RPMI7951 (cell line): Measurements from ENCODE around the gene ATG7. TPM values are rescaled to one million over a fixed set of nuclear protein-coding genes. Genes with fewer than 3 reads are reported as not detected.
"Not testable (repeated sequence)": the region's sequence is repeated elsewhere in the genome, so short reads cannot be mapped to it uniquely, and the experiment has no call there.

Experiments used
- DNase-seq: peaks from one replicate; pipeline ENCODE4 v3.0.0-alpha.2; 2012; ENCODE audit warnings: low read depth
- total RNA-seq: library from RNA; depleted of rRNA; stranded (reverse); fragments of >200 nt; shearing (Covaris generic); gene quantifications from 2 replicates; pipeline ENCODE4 v1.2.3, GENCODE V29; 2014

ATG7 gene
- total RNA-seq, 1 experiment from 2014 or later = 103 TPM

GRCh38 chr3:11424277-11424676, 152.1 kb downstream of the ATG7 start:
- no peak for DNase-seq

DNA sequence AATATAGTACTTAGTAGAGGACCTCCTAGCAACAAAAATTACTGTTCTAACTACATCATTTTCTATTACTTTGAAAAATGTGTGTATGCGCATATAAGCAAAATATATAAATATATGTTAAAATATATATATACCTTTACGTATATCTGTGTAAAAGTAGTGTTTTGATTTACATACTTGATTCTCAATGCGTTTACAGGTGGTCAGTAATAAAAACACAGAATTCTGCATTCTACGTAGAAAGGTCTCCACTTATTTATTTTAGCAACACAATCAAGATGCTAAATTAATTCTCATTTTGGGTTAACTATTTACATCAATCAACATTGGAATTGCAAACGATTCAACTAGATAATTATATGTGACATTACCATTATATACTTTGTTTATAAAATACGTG, 158.0 kb downstream of the ATG7 start:
- no peak for DNase-seq

DNA sequence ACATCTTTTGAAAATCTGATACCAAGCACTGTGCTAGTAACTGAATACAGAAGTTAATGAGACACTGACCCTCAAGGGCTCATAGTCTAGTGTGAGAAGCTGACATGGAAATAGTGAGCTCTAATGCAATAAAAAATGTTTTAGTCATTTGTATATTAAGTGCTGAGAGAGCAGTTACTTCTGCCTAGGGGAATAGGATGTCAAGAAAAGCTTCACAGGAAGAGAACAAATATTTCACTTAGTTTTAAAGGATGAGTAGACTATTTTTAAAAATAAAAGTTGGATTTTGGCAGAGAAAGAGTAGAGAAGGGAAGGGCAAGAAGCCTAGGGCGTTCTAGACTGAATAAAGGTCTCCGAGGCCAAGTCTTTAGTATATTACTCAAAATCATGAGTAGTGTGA, 158.4 kb downstream of the ATG7 start:
- DNase-seq = no peak

GRCh38 chr3:11431319-11431718, 159.1 kb downstream of the ATG7 start:
- DNase-seq = no peak

DNA sequence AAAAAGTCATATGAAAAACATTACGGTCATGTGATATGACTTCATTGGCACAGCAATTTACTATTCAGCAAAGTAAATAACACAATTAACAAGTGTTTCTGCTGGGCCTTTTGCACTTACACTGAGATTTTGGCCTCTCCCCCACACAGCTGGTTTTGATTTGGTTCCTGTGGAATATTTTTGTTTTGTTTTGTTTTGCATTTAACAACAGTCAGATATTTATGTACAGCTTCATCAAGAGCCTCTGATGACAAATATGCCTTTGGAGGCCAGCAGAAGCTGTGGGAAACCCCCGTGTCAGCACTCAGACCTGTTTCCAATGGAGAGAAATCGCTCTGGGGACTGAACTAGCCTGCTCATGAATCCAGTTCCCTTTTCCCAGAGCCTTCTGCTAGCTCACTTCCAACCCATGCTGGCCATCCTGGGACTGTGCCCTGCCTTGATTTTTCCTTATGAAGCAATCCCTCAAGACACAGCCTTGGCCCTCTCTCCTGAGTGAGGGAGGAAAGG, 161.9 kb downstream of the ATG7 start:
- peak; percentile 78 for DNase-seq

GRCh38 chr3:11434563-11435096, 162.4 kb downstream of the ATG7 start:
- DNase-seq = no peak

DNA sequence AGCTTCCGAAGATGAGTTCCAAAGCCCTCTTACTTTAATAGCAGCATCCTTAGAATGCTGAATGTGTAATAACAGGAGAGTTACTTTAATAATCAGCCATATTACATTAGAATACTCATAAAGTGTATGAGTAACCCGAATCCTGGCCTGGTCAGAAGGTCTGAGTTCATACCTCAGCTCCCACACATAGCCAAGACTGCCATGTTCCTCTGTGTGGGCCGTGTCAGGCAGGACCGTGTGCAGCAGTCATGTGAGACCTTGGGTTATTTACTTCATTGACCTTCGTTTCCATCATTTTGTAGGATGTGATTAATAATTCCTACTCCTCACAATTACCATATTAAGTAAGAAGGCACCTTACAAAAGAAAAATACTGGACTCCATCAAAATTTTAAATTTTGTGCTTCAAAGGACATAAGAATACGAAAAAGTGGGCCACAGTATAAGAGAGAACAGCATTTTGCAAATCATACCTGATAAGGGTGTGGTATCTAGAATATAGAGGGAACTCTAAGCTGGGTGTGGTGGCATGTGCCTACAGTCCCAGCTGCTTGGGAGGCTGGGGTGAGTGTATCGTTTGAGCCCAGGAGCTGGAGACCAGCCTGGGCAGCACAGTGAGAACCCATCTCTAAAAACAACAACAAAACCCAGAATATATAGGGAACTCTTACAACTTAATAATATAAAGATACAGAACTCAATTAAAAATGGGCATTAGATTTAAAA, 163.4 kb downstream of the ATG7 start:
- no peak for DNase-seq

DNA sequence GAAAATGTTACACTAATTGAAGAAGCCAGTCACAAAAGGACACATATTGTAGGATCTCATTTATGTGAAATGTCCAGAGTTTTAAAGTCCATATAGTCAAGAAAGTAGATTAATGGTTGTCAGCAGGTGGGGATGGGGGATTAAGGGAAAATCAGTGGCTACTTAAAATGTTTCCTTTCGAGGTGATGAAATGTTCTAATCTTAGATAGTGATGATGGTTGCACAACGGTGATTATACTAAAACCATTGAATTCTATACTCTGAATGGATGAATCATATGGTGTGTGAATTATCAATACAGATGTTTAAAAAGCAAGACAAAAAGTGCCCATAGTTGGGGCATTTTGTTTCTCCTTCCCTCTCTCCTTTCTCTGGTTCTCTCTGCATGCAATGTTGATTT, 164.6 kb downstream of the ATG7 start:
- no peak for DNase-seq

DNA sequence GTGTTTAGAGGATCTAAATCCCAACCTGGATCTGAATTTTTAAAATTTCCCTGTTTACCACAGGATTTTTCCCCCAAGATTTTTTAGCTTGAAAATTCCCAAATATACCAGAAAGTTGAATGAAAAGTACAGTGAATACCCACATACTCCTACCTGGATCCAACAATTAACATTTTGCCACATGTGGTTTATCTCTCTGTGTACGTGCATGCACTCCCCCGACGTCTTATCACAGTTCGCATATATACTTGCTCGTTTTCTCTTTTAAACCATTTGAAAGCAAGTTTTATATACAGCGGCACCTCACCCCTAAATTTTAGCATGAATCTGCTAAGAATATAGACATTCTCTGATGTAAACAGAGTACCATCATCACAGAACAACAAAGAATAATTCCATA, 165.3 kb downstream of the ATG7 start:
- no peak for DNase-seq

DNA sequence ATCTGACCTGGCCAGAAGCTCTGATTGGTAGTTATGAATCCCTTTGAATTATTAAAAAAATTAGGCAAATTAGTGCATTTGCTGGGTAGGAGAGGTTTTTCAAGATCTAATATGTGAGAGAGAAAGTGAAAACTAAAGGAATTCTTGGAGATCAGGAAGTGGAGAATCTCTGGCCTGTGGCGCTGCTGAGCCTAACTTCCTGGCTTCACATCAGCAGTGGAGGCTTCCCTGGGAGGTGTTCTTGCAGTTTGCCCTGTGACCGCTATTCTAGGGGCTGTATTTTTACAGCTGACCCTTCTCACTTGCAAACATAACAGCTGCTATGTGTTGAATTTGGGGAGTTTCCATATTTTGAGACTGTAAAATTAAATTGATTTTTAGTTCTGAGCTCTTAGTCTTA, 166.4 kb downstream of the ATG7 start:
- peak; percentile 31 for DNase-seq

- DNase-seq = peak; percentile 30
Observed at GRCh38 chr3:11441346-11441745, 169.1 kb downstream of the ATG7 start.

DNA sequence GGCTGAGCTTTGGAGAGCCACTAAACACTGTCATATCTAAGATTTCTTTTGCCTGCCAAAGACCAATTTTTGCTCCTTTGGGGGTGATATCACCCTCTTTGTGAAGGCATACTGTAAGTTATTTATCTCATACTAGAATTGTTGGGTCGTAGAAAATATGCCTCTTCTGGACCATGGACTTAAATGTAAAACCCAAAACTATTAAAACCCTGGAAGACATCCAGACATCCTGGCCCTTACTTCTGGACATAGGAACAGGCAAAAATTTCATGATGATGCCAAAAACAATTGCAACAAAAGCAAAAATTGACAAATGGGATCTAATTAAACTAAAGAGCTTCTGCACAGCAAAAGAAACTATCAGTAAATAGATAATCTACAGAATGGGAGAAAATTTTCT, 172.2 kb downstream of the ATG7 start:
- no peak for DNase-seq

DNA sequence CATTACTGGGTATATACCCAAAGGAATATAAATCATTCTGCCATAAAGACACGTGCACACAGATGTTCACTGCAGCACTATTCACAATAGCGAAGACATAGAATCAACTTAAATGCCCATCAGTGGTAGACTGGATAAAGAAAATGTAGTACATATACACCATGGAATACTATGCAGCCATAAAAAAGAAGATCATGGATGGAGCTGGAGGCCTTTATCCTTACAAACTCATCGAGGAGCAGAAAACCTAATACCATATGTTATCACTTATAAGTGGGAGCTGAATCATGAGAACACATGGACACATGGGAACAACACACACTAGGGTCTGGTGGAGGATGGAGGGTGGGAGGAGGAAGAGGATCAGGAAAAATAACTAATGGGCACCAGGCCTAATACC, 173.0 kb downstream of the ATG7 start:
- DNase-seq = not testable (repeated sequence)

GRCh38 chr3:11445883-11446282, 173.7 kb downstream of the ATG7 start:
- DNase-seq = no peak

DNA sequence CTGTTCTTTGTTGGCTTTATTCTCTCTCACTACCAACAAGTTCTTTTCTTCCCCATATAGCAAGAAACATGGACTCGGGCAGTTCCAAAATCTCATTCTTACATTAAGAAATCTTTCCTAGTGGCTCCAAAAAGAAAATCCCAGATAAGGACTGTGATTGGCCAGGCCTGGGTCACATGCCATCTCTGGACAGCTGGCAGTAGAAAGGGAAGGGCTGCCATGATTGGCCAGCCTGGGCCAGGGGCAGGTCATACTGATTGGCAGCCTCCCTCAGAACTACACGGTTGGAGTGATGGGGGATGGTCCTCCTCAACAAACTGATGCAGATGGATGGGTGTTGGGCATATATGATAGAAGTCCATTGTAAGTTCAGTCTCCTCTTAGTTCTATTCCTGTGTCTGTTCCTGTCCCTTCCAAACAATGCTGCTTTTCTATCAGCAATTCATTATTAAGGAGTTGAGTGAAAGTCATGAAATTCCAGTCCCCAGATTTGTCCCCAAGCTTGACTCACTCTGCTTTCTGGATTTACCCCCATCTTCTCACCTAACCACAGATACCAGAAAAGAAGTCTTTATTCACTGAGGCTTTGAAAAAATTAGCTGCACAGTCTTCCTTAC, 175.5 kb downstream of the ATG7 start:
- peak; percentile 51 for DNase-seq

DNA sequence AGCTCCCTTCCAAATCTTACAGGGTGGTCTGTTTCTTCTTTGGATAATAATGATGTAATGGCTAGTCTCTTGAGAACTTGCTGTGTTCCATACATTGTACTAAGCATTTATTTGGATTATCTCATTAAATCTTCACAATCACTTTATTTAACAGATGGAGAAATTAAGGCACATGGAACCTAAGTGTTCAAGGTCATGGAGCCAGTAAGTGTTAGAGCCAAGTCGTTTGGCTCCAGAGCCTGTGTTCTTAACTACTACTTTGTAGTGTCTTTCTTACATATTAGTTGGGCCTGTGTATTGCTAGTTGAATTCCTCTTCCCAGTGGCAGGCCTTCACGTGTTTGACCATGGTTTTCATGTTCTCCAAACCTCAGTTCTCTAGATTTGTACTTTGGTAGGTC, 177.8 kb downstream of the ATG7 start:
- no peak for DNase-seq

- peak; percentile 46 for DNase-seq
Observed at GRCh38 chr3:11452312-11452711, 180.1 kb downstream of the ATG7 start.

- peak; percentile 92 for DNase-seq
Observed at GRCh38 chr3:11452885-11453847, 181.0 kb downstream of the ATG7 start.

DNA sequence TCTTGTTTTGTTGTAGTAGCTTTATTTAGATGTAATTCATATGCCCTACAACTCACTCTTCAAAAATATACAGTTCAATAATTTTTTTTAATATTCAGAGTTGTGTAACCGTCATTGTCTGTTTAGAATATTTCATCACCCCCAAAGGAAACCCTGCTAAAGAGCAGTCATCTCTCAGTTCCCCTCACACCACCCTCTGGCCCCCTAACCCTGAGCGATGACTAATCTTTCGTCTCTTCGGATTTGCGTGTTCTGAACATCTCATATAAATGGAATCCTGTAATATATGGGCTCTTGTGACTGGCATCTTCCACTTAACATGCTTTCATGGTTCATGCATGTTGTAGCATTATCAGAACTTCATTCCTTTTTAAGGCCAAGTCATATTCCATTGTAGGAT, 183.8 kb downstream of the ATG7 start:
- peak; percentile 83 for DNase-seq

DNA sequence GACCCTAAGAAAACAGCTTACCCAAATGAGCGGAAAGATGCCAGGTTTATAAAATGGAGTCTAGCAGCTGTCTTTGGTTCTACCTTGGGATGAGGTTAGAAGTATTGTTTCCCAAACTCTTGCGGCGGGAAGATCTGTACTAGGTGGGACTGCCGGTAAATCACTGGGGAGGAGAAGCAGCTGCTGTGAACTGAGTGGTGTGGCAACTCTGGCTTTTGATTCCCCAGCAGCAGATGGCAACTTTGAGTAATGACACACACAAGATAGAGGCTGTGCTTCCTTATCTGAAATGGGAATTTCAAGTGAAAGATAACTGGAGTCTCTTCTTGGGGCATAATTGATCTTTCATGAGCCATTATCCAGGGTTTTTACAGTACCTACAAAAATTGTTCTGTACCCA, 184.9 kb downstream of the ATG7 start:
- DNase-seq = no peak

- DNase-seq = no peak
Observed at GRCh38 chr3:11459186-11459824, 187.1 kb downstream of the ATG7 start.

- DNase-seq = no peak
Observed at GRCh38 chr3:11461226-11461625, 189.0 kb downstream of the ATG7 start.
